H9 (cell line): ENCODE data around the gene DENND6B. TPM values are rescaled to one million over a fixed set of nuclear protein-coding genes. Genes with fewer than 3 reads are reported as not detected.
A peak's percentile ranks its signal among the peaks of the same experiment; 100 is the strongest.

Experiments used
- DNase-seq: peaks from one replicate; pipeline ENCODE4 v3.0.0-alpha.2; 2017
- H2AFZ ChIP-seq: one replicate; pipeline ENCODE4 v1.6.1; 2013; ENCODE audit warnings: mild to moderate bottlenecking, low read length, control low read depth, moderate library complexity
- H2AK5ac ChIP-seq: 2 replicates; pipeline ENCODE4 v1.6.1; 2013; ENCODE audit warnings: low read length, control low read depth, mixed read lengths; ENCODE audit not compliant: insufficient read length
- H2BK120ac ChIP-seq: one replicate; pipeline ENCODE4 v1.6.1; 2013; ENCODE audit warnings: low read depth, mild to moderate bottlenecking, low read length, control low read depth, inconsistent platforms; ENCODE audit not compliant: poor library complexity, severe bottlenecking
- H2BK12ac ChIP-seq: 2 replicates; pipeline ENCODE4 v1.6.1; 2013; ENCODE audit warnings: low read length, control low read depth, mixed read lengths, low read depth; ENCODE audit not compliant: insufficient read length
- H2BK15ac ChIP-seq: 2 replicates; pipeline ENCODE4 v1.6.1; 2013; ENCODE audit warnings: low read depth, low read length, control low read depth
- H2BK20ac ChIP-seq: one replicate; pipeline ENCODE4 v1.6.1; 2013; ENCODE audit warnings: low read depth, mild to moderate bottlenecking, low read length, control low read depth, inconsistent platforms; ENCODE audit not compliant: poor library complexity, severe bottlenecking
- H2BK5ac ChIP-seq: 2 replicates; pipeline ENCODE4 v1.6.1; 2013; ENCODE audit warnings: low read length, control low read depth, mixed read lengths; ENCODE audit not compliant: insufficient read length
- H3K14ac ChIP-seq: 2 replicates; pipeline ENCODE4 v1.6.1; 2013; ENCODE audit warnings: low read length, control low read depth; ENCODE audit not compliant: insufficient read depth
- H3K18ac ChIP-seq: 2 replicates; pipeline ENCODE4 v1.6.1; 2013; ENCODE audit warnings: low read depth, mild to moderate bottlenecking, mixed read lengths, low read length, control low read depth; ENCODE audit not compliant: insufficient read length
- H3K23ac ChIP-seq: 2 replicates; pipeline ENCODE4 v1.6.1; 2013; ENCODE audit warnings: low read length, control low read depth, mixed read lengths, low read depth; ENCODE audit not compliant: insufficient read length
- H3K23me2 ChIP-seq: 2 replicates; pipeline ENCODE4 v1.6.1; 2013; ENCODE audit warnings: low read depth, mild to moderate bottlenecking, mixed read lengths, low read length, control low read depth; ENCODE audit not compliant: insufficient read length, poor library complexity, severe bottlenecking
- H3K27ac ChIP-seq: 2 replicates; pipeline ENCODE4 v1.5.1; 2013; ENCODE audit warnings: low read length, control low read depth, mixed read lengths, low read depth; ENCODE audit not compliant: insufficient read length
- H3K27me3 ChIP-seq: 2 replicates; pipeline ENCODE4 v1.6.1; 2013; ENCODE audit warnings: low read length, control low read depth, inconsistent platforms; ENCODE audit not compliant: insufficient read depth
- H3K4ac ChIP-seq: 2 replicates; pipeline ENCODE4 v1.6.1; 2013; ENCODE audit warnings: low read depth, mild to moderate bottlenecking, control low read depth, inconsistent platforms, low read length, moderate library complexity
- H3K4me1 ChIP-seq: 2 replicates; pipeline ENCODE4 v1.6.1; 2013; ENCODE audit warnings: low read length, control low read depth, inconsistent platforms; ENCODE audit not compliant: insufficient read depth
- H3K4me2 ChIP-seq: 2 replicates; pipeline ENCODE4 v1.6.1; 2013; ENCODE audit warnings: low read length, control low read depth, mixed read lengths; ENCODE audit not compliant: insufficient read length, insufficient read depth
- H3K56ac ChIP-seq: 2 replicates; pipeline ENCODE4 v1.6.1; 2013; ENCODE audit warnings: low read depth, mild to moderate bottlenecking, mixed read lengths, low read length, control low read depth; ENCODE audit not compliant: insufficient read length
- H3K79me1 ChIP-seq: 2 replicates; pipeline ENCODE4 v1.6.1; 2013; ENCODE audit warnings: low read depth, mild to moderate bottlenecking, moderate library complexity, low read length, control low read depth, inconsistent platforms; ENCODE audit not compliant: insufficient read depth, poor library complexity, severe bottlenecking
- H3K79me2 ChIP-seq: 2 replicates; pipeline ENCODE4 v1.6.1; 2013; ENCODE audit warnings: low read length, control low read depth, inconsistent platforms; ENCODE audit not compliant: insufficient read depth
- H3K9ac ChIP-seq: 2 replicates; pipeline ENCODE4 v1.6.1; 2013; ENCODE audit warnings: low read length, control low read depth, mixed read lengths; ENCODE audit not compliant: insufficient read length; ENCODE audit errors: extremely low read depth
- H3K9me3 ChIP-seq: one replicate; pipeline ENCODE4 v1.6.1; 2013; ENCODE audit warnings: low read depth, low read length, inconsistent platforms; ENCODE audit not compliant: control insufficient read depth
- H3T11ph ChIP-seq: one replicate; pipeline ENCODE4 v1.6.1; 2013; ENCODE audit warnings: mild to moderate bottlenecking, low read length, control low read depth, inconsistent platforms
- H4K20me1 ChIP-seq: one replicate; pipeline ENCODE4 v1.6.1; 2013; ENCODE audit not compliant: control insufficient read depth, insufficient read length, insufficient read depth
- H4K5ac ChIP-seq: 2 replicates; pipeline ENCODE4 v1.6.1; 2013; ENCODE audit warnings: low read depth, mild to moderate bottlenecking, mixed read lengths, low read length, control low read depth; ENCODE audit not compliant: insufficient read length
- H4K8ac ChIP-seq: replicated peaks from 2 replicates; pipeline ENCODE4 v1.6.1; 2013; ENCODE audit warnings: low read length, control low read depth, mixed read lengths, low read depth; ENCODE audit not compliant: insufficient read length
- H4K91ac ChIP-seq: 2 replicates; pipeline ENCODE4 v1.6.1; 2013; ENCODE audit warnings: low read depth, mild to moderate bottlenecking, moderate library complexity, mixed read lengths, low read length, control low read depth; ENCODE audit not compliant: insufficient read length
- H3K27ac Mint-ChIP-seq, 3 experiments: 2 replicates in 2 of 3; 3 replicates in 1 of 3; pipeline ENCODE4 v1.8.0; 2020 to 2021; ENCODE audit warnings: mixed read lengths in 3 of 3, mild to moderate bottlenecking in 1 of 3, moderate library complexity in 1 of 3
- H3K27me3 Mint-ChIP-seq: 2 replicates; pipeline ENCODE4 v1.8.0; 2021; ENCODE audit warnings: low read depth, mild to moderate bottlenecking, moderate library complexity, mixed read lengths
- H3K36me3 Mint-ChIP-seq, 3 experiments: 2 replicates in 2 of 3; 3 replicates in 1 of 3; pipeline ENCODE4 v1.8.0; 2020 to 2021; ENCODE audit warnings: low read depth in 3 of 3, mixed read lengths in 3 of 3; ENCODE audit not compliant: insufficient read depth in 1 of 3
- H3K4me1 Mint-ChIP-seq, 2 experiments: 2 replicates each; pipeline ENCODE4 v1.8.0; 2020; ENCODE audit warnings: mixed read lengths in 2 of 2
- H3K4me3 Mint-ChIP-seq, 2 experiments: 2 replicates in 1 of 2; 3 replicates in 1 of 2; pipeline ENCODE4 v1.8.0; 2020 to 2021; ENCODE audit warnings: mild to moderate bottlenecking in 2 of 2, mixed read lengths in 2 of 2, moderate library complexity in 1 of 2
- H3K9me3 Mint-ChIP-seq, 2 experiments: 2 replicates in 1 of 2; 3 replicates in 1 of 2; pipeline ENCODE4 v1.8.0; 2020; ENCODE audit warnings: mild to moderate bottlenecking in 2 of 2, mixed read lengths in 2 of 2, moderate library complexity in 1 of 2
- WGBS: extraction: QIAGEN DNeasy Blood & Tissue Kit; methylation state at CpG from one replicate; pipeline ENCODE4 v1.1.7; 2013; ENCODE audit warnings: missing lambda C conversion rate, low lambda C conversion rate, mixed read lengths; ENCODE audit not compliant: insufficient read length; ENCODE audit errors: extremely low coverage; 5-methylcytosine and 5-hydroxymethylcytosine counted together
- total RNA-seq: library from RNA; stranded (reverse); gene quantifications from 2 replicates; pipeline ENCODE4 v1.2.1, GENCODE V29; 2021
- TF ChIP-seq, protein P1 (sequence below): fragments of 200-600 bp; sonication (generic); conservative IDR thresholded peaks from 3 replicates; pipeline ENCODE4 v1.8.0; 2021; ENCODE audit warnings: antibody characterized with exemption, mild to moderate bottlenecking

DENND6B gene
- total RNA-seq, 1 experiment from 2014 or later, result 1.5 TPM

DNA sequence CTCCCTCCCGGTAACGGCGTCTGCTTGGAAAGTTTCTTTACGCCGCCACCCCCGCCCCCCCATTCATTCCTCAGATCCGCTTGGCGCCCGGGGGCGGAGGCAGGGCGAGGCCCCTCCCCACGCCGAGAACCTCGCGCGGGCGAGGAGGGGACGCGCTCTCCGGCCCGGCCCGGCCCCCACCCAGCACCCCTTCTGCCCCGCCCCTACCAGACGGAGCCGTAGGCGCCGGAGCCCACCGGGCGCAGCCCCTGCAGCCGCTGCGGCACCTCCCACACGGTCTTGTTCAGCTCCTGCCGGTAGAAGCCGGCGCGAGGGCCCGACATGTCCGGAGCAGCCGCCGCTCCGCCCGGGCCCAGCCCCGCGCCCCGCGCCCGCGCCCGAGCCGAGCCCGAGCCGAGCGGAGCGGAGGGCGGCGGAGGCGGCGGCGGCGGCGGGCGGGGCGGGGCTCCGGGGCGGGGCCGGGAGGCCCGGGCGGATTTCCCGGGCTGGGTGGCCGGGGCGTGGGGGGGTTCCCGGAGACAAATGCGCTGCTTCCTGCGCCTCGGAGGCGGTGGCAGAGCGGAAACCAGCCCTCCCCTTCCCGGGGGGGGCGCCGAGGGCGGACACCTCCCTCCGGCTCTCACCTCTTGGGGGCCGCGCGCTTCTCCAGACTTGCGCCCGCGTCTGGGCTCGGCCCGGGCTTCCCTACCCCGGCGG lies 56.7 kb downstream of the DENND6B start, which contains the start of gene MAPK11:
TSS of gene MAPK11 (minus strand) at position 411 of the 696 bp plus-strand sequence. CDS start at position 323, 88 bp downstream.
- H2AK5ac ChIP-seq, result no peak within 1 kb of the TSS
- no peak within 1 kb of the TSS for H2BK5ac ChIP-seq
- WGBS, result no CpG with 5 or more reads among the region's 92 CpGs
- no peak within 1 kb of the TSS for H2BK15ac ChIP-seq
- no peak within 1 kb of the TSS for H4K8ac ChIP-seq
- H3K4ac ChIP-seq, result no peak within 1 kb of the TSS
- H3K79me1 ChIP-seq, result no peaks in the 10 kb centered on the region
- H3K9ac ChIP-seq, result no peak within 1 kb of the TSS
- no peaks in the 10 kb centered on the region for H3K9me3 ChIP-seq
- TF ChIP-seq, protein P1, sequence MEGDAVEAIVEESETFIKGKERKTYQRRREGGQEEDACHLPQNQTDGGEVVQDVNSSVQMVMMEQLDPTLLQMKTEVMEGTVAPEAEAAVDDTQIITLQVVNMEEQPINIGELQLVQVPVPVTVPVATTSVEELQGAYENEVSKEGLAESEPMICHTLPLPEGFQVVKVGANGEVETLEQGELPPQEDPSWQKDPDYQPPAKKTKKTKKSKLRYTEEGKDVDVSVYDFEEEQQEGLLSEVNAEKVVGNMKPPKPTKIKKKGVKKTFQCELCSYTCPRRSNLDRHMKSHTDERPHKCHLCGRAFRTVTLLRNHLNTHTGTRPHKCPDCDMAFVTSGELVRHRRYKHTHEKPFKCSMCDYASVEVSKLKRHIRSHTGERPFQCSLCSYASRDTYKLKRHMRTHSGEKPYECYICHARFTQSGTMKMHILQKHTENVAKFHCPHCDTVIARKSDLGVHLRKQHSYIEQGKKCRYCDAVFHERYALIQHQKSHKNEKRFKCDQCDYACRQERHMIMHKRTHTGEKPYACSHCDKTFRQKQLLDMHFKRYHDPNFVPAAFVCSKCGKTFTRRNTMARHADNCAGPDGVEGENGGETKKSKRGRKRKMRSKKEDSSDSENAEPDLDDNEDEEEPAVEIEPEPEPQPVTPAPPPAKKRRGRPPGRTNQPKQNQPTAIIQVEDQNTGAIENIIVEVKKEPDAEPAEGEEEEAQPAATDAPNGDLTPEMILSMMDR, result no peak
- peaks cover 62% of the 10 kb centered on the region for H3K27me3 Mint-ChIP-seq
- peaks cover 2 to 12% of the 10 kb centered on the region in 2 experiments; a peak in 3 of 4 replicates for H3K4me1 Mint-ChIP-seq
- H3K4me2 ChIP-seq, result peak within 1 kb of the TSS; percentile 38
- H4K20me1 ChIP-seq, result no peaks in the 10 kb centered on the region
- no peak within 1 kb of the TSS for H4K5ac ChIP-seq
- H3K27ac Mint-ChIP-seq, result no peak within 1 kb of the TSS
- no peak within 1 kb of the TSS for H3K23ac ChIP-seq
- H3K4me3 Mint-ChIP-seq, result peak within 1 kb of the TSS; percentile 52 to 74
- no peaks in the 10 kb centered on the region for H3K4me1 ChIP-seq
- peaks cover 2 to 3% of the 10 kb centered on the region in 2 experiments; a peak in 2 of 5 replicates for H3K9me3 Mint-ChIP-seq
- no peak within 1 kb of the TSS for H3K14ac ChIP-seq
- H3K56ac ChIP-seq, result no peak within 1 kb of the TSS
- no peak within 1 kb of the TSS for H2BK120ac ChIP-seq
- no peak within 1 kb of the TSS for H4K91ac ChIP-seq
- no peak within 1 kb of the TSS for H2BK12ac ChIP-seq
- DNase-seq, result no peak
- no peak within 1 kb of the TSS for H3K18ac ChIP-seq
- no peak within 1 kb of the TSS for H2BK20ac ChIP-seq
- no peak within 1 kb of the TSS for H3T11ph ChIP-seq
- peaks cover 3 to 11% (median 7%) of the 10 kb centered on the region in 3 experiments; a peak in 6 of 7 replicates for H3K36me3 Mint-ChIP-seq
- H3K27me3 ChIP-seq, result peaks cover 15% of the 10 kb centered on the region; the same call in 1 of the 2 replicates
- no peak within 1 kb of the TSS for H3K27ac ChIP-seq
- no peaks in the 10 kb centered on the region for H3K79me2 ChIP-seq
- H2AFZ ChIP-seq, result no peak within 1 kb of the TSS
- peaks cover 5% of the 10 kb centered on the region for H3K23me2 ChIP-seq
